Cardiac muscle cell (in vitro differentiated cells and primary cell): ENCODE results near the gene BCL3. TPM values are rescaled to one million over a fixed set of nuclear protein-coding genes. Genes with fewer than 3 reads are reported as not detected.

Experiments
- DNase-seq, 2 donors: peaks; one replicate each; pipeline versions ENCODE4 v3.0.0 to v3.0.0-alpha.2; 2010 to 2017; ENCODE audit warnings: low read depth in 1 of 2, low spot score in 1 of 2
- H3K27ac ChIP-seq: fragments of 200-600 bp; sonication (generic); 2 replicates; pipeline ENCODE4 v1.5.1; 2016
- H3K27me3 ChIP-seq: fragments of 200-600 bp; sonication (generic); 2 replicates; pipeline ENCODE4 v1.6.0; 2016; ENCODE audit warnings: control low read depth
- H3K36me3 ChIP-seq: fragments of 200-600 bp; sonication (generic); 2 replicates; pipeline ENCODE4 v1.5.1; 2016; ENCODE audit warnings: control low read depth
- H3K4me1 ChIP-seq: fragments of 200-600 bp; sonication (generic); 2 replicates; pipeline ENCODE4 v1.8.1; 2017; ENCODE audit warnings: low read depth, mild to moderate bottlenecking, mixed run types
- H3K4me3 ChIP-seq: fragments of 200-600 bp; sonication (generic); 2 replicates; pipeline ENCODE4 v1.5.1; 2016; ENCODE audit warnings: mild to moderate bottlenecking
- H3K9me3 ChIP-seq: fragments of 200-600 bp; sonication (generic); 2 replicates; pipeline ENCODE4 v1.5.1; 2017; ENCODE audit warnings: low read depth, mild to moderate bottlenecking, control low read depth
- polyA plus RNA-seq: library from polyadenylated mRNA; unstranded; fragments of >200 nt; fragmentation: Nextera tagmentation; extraction: Ambion mirVana; gene quantifications from 2 replicates; pipeline ENCODE4 v1.2.1, GENCODE V29; 2016
- total RNA-seq: library from RNA; depleted of rRNA; stranded (reverse); fragments of >200 nt; gene quantifications from 2 replicates; pipeline ENCODE4 v1.2.3, GENCODE V29; 2016
- TF ChIP-seq, protein P1 (sequence below): IDR thresholded peaks from 2 replicates; pipeline ENCODE4 v1.5.1; 2012; ENCODE audit warnings: low read depth, mild to moderate bottlenecking, low read length

The BCL3 gene, protein sequence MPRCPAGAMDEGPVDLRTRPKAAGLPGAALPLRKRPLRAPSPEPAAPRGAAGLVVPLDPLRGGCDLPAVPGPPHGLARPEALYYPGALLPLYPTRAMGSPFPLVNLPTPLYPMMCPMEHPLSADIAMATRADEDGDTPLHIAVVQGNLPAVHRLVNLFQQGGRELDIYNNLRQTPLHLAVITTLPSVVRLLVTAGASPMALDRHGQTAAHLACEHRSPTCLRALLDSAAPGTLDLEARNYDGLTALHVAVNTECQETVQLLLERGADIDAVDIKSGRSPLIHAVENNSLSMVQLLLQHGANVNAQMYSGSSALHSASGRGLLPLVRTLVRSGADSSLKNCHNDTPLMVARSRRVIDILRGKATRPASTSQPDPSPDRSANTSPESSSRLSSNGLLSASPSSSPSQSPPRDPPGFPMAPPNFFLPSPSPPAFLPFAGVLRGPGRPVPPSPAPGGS
- total RNA-seq, result 10.5 and 12.4 TPM in 2 replicates
- 15.3 and 19.5 TPM in 2 replicates for polyA plus RNA-seq

DNA sequence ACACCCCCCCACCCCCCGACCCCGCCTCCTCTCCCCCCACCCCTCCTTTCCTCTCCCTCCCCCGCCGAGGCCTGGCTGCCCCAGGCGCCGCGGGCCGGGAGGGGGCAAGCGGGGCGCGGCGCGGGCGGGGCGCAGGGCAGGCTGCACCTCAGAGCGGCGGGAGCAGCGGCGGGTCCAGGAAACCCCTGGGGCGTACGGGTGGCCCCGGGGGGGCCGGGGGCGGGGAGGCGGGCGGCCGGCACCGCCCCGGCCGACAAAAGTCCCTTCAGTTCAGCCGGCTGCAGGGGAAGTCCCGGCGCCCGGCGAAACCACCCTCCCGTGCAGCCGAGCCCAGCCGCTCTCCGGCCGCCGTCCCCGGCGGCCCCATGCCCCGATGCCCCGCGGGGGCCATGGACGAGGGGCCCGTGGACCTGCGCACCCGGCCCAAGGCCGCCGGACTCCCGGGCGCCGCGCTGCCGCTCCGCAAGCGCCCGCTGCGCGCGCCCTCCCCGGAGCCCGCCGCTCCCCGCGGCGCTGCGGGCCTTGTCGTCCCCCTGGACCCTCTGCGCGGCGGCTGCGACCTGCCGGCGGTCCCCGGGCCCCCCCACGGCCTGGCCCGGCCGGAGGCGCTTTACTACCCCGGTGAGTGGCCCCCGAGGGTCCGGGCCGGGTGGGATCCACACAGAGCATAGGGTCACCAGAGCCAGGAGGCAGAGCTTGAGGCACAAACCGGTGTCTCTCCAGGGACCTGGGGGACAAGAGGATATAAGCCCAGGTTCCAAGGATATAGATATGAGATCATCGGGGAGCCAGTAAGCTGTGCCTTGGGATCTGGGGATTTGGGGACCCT is at the start of gene BCL3:
Gene BCL3 (plus strand): TSS at position 283 of the 829 bp plus-strand sequence. CDS start 83 bp downstream, at position 366.
- peak; percentile 68 to 88 for DNase-seq
- no peak within 1 kb of the TSS for H3K27ac ChIP-seq

DNA sequence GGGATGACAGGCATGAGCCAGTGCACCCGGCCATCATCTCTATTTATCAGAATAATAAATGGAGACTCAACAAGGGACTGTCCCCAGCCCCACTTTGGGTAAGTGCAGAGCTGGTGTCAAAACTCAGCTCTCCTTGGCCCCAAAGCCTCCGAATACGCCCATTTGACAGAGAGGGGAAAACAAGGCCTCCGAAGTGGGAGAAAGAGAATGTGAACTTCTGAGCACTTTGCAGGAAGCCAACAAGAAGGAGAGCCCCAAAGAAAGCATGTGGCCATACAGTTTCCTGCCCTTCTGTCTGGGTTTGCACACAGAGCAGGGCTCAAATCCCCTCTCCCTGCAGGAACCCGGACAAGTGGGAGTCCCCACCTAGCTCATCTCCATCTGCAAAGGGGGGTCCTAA is 48.0 kb upstream of the BCL3 start:
- H3K27ac ChIP-seq, result no peak overlapping the region
- no peaks in the 10 kb centered on the region for H3K36me3 ChIP-seq
- DNase-seq, result no peak
- H3K4me3 ChIP-seq, result no peak overlapping the region
- H3K4me1 ChIP-seq, result peaks cover 6% of the 10 kb centered on the region
- H3K27me3 ChIP-seq, result no peaks in the 10 kb centered on the region
- no peaks in the 10 kb centered on the region for H3K9me3 ChIP-seq
- TF ChIP-seq, protein P1, sequence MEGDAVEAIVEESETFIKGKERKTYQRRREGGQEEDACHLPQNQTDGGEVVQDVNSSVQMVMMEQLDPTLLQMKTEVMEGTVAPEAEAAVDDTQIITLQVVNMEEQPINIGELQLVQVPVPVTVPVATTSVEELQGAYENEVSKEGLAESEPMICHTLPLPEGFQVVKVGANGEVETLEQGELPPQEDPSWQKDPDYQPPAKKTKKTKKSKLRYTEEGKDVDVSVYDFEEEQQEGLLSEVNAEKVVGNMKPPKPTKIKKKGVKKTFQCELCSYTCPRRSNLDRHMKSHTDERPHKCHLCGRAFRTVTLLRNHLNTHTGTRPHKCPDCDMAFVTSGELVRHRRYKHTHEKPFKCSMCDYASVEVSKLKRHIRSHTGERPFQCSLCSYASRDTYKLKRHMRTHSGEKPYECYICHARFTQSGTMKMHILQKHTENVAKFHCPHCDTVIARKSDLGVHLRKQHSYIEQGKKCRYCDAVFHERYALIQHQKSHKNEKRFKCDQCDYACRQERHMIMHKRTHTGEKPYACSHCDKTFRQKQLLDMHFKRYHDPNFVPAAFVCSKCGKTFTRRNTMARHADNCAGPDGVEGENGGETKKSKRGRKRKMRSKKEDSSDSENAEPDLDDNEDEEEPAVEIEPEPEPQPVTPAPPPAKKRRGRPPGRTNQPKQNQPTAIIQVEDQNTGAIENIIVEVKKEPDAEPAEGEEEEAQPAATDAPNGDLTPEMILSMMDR, result no peak

More for the DNA sequence above, at the start of gene BCL3:
- Histone ChIP-seq H3K9me3 (no peaks in the 10 kb centered on the region), H3K36me3 (no peaks in the 10 kb centered on the region), H3K4me1 (peaks cover 4% of the 10 kb centered on the region), H3K27me3 (peaks cover 15% of the 10 kb centered on the region), H3K4me3 (peak within 1 kb of the TSS; percentile 82)
- TF ChIP-seq, protein P1, result no peak

DNA sequence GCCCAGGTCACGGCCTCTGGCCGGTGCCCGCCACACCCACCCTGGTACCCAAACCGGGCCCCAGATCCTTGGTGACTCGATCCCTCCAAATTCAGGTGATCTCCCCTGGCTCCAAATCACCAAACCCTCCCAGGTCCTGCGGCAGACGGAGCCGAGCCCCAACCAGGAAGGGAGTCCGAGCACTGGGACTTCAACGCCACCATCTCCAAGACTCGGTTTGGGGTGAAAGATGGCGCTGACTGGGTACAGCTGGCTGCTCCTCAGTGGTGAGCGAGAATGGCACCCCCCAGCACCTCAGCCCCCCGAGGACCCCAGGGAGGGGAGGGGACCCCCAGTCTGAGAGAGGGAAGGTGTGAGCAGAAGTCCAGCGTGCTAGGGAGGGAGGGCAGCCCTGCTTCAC is 47.3 kb upstream of the BCL3 start:
- Histone ChIP-seq H3K4me1 (peaks cover 6% of the 10 kb centered on the region), H3K27me3 (no peaks in the 10 kb centered on the region), H3K27ac (no peak overlapping the region), H3K9me3 (no peaks in the 10 kb centered on the region), H3K36me3 (no peaks in the 10 kb centered on the region), H3K4me3 (no peak overlapping the region)
- TF ChIP-seq, protein P1, result no peak
- DNase-seq, result no peak

DNA sequence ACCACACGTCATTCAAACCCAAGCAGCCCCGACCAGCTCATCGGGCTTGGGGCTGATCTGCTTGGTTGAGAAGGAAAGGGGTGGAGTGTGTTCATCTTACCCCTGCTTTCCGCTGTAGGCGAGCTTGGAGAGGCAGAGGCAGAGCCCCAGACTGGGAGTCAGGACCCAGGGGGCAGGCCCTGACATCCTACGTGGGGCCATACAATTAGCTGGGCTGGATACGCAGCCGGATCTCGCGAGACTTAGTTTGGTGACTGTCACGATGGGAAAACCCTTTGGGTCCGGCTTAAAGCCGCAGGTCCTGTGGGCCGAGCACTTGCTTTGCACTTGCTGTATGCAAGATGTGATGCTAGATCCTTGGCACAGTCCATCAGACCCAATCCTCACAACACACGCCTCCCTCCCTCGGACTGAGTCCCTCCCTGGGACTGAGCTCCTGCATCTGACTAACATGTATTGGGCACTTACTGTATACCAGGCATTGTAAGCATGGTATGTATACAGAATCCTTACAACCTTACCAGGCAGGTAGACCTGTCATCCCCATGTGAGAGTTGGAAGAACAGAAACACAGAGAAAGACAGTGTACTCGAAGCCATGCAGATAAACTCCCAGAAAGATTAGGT is 45.8 kb upstream of the BCL3 start:
- TF ChIP-seq, protein P1, result no peak
- no peaks in the 10 kb centered on the region for H3K27me3 ChIP-seq
- DNase-seq, result no peak
- no peaks in the 10 kb centered on the region for H3K36me3 ChIP-seq
- no peak overlapping the region for H3K4me3 ChIP-seq
- no peaks in the 10 kb centered on the region for H3K4me1 ChIP-seq
- H3K9me3 ChIP-seq, result no peaks in the 10 kb centered on the region
- H3K27ac ChIP-seq, result no peak overlapping the region

DNA sequence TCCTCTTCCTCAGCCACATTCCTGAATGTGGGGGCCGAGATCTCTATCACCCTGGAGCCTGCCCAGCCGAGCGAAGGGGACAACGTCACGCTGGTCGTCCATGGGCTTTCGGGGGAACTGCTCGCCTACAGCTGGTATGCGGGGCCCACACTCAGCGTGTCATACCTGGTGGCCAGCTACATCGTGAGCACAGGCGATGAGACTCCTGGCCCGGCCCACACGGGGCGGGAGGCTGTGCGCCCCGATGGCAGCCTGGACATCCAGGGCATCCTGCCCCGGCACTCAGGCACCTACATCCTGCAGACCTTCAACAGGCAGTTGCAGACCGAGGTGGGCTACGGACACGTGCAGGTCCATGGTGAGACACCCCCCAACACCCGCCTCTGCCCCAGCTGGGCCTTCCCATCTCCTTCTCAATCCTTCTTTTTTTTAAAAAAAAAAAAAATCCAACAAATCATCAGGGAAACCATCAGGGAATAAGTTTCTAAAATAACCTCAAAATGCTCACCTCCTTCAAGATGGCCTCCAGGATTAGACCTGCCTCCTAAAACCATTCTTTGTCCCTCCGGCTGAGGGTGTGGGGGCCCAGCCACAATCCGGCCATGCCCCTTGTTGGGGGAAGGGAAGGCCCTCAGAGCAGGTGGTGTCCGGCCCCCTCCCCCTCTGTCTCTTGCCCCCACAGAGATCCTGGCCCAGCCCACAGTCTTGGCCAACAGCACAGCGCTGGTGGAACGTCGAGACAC is 45.0 kb upstream of the BCL3 start:
- Histone ChIP-seq H3K4me1 (no peaks in the 10 kb centered on the region), H3K36me3 (no peaks in the 10 kb centered on the region), H3K27ac (no peak overlapping the region), H3K9me3 (no peaks in the 10 kb centered on the region), H3K4me3 (no peak overlapping the region), H3K27me3 (no peaks in the 10 kb centered on the region)
- TF ChIP-seq, protein P1, result no peak
- no peak for DNase-seq
